SU-DHL-6 (cell line): ENCODE measurements around the gene PAX1.

Source experiments
- EZH2phosphoT487 ChIP-seq: fragments of 200-600 bp; sonication (generic), shearing (Covaris generic); conservative IDR thresholded peaks from 2 replicates; pipeline ENCODE4 v1.6.1; 2018; ENCODE audit warnings: mild to moderate bottlenecking, antibody characterized with exemption, low read length, moderate library complexity, mixed read lengths
- TF ChIP-seq, protein P1 (sequence below): fragments of 200-600 bp; sonication (generic); IDR thresholded peaks from one replicate; pipeline ENCODE4 v1.5.1; 2017; ENCODE audit warnings: antibody characterized with exemption, mild to moderate bottlenecking, low read length, moderate library complexity; ENCODE audit not compliant: insufficient read depth, poor library complexity, severe bottlenecking

- TF ChIP-seq, protein P1, sequence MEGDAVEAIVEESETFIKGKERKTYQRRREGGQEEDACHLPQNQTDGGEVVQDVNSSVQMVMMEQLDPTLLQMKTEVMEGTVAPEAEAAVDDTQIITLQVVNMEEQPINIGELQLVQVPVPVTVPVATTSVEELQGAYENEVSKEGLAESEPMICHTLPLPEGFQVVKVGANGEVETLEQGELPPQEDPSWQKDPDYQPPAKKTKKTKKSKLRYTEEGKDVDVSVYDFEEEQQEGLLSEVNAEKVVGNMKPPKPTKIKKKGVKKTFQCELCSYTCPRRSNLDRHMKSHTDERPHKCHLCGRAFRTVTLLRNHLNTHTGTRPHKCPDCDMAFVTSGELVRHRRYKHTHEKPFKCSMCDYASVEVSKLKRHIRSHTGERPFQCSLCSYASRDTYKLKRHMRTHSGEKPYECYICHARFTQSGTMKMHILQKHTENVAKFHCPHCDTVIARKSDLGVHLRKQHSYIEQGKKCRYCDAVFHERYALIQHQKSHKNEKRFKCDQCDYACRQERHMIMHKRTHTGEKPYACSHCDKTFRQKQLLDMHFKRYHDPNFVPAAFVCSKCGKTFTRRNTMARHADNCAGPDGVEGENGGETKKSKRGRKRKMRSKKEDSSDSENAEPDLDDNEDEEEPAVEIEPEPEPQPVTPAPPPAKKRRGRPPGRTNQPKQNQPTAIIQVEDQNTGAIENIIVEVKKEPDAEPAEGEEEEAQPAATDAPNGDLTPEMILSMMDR = no peak
- TF ChIP-seq EZH2phosphoT487 = no peak
These were observed 20.8 kb upstream of the PAX1 start for GRCh38 chr20:21684671-21685070.
